GM12801 (cell line): ENCODE data around the gene CHAT.

ENCODE experiments used
- TF ChIP-seq, protein P1 (sequence below): IDR thresholded peaks from one replicate; pipeline ENCODE4 v1.5.1; 2011; ENCODE audit warnings: control low read depth; ENCODE audit not compliant: insufficient read length; ENCODE audit errors: extremely low read depth

The CHAT gene

DNA sequence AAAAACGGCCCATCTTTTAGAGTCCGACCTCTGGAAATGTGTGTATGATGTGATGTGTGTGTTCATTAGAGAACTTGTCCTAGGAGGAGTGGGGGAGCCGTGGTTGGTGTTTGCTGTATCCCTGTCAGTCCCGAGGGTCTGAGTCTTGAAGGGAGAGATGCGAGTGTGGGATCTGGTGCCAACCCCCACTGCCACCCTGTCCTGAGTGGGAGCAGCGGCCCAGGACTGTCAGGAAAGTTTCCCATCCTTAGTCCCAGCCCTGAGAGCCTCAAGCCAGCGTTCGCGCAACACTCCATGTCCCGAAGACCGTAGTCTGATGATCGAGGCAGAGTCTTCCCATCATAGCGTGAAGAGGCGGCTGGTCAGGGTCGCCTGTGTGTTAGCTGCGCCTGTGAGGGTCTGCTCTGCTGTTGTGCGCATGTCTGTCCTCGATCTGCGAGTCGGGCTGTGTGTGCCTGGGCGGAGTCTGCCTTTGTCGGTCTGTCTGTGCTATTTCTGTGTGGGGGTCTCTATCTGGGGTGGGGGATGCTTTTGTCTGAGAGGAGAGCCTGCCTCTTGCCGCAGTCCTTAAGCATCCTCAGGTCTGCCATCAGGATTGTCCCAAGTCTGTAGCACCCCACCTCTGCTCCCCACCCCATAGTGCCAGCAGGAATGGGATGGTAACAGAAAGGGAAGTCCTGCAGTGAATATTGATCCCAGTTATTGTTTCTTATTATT, 514 bp upstream of the CHAT start:
- TF ChIP-seq, protein P1, sequence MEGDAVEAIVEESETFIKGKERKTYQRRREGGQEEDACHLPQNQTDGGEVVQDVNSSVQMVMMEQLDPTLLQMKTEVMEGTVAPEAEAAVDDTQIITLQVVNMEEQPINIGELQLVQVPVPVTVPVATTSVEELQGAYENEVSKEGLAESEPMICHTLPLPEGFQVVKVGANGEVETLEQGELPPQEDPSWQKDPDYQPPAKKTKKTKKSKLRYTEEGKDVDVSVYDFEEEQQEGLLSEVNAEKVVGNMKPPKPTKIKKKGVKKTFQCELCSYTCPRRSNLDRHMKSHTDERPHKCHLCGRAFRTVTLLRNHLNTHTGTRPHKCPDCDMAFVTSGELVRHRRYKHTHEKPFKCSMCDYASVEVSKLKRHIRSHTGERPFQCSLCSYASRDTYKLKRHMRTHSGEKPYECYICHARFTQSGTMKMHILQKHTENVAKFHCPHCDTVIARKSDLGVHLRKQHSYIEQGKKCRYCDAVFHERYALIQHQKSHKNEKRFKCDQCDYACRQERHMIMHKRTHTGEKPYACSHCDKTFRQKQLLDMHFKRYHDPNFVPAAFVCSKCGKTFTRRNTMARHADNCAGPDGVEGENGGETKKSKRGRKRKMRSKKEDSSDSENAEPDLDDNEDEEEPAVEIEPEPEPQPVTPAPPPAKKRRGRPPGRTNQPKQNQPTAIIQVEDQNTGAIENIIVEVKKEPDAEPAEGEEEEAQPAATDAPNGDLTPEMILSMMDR: no peak

DNA sequence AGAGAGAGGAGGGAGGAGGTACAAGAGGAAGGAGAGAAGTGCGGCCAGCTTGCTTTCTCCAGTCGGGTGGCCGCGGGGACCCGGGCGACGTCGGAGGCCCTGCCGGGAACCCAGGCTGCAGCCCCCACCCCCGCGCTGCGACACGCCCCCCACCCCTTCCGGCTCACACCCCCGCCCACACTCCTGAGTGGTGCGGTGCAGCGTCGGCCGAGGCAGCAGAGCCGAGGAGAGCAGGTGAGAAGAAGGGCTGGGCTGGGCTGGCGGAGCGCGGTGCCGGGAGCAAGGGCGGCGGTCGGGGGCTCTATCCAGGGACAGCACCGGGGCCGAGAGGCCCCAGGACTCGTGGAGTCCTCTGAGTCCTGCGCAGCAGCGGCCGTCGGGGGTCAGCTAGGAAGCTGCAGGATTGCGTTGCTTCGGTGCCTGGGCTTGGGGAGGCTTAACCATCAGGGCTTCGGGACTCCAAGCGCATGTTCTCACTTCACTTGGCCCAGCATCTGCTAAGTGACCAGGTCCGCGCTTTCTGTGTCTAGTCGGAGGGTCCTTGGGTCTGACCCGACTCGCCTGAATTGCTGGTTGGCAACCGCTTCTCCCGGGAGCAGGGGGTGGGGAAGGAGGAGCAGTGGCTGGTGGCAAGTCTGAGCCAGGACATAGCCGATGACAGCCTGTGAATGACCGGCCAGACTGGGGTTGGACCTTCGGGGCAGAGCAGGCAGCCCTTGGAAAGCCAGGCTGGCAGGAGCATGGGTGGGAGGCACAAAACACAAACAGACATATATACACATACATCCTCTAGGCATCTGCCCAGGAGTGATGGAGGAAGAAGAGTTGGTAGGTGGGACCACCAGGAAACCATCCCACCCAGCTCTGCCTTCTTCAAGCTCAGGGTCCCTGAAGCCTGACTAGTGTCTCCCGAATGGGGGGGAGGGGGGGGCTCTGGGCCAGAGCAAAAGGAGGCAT, 683 bp downstream of the CHAT start:
- TF ChIP-seq, protein P1: no peak

DNA sequence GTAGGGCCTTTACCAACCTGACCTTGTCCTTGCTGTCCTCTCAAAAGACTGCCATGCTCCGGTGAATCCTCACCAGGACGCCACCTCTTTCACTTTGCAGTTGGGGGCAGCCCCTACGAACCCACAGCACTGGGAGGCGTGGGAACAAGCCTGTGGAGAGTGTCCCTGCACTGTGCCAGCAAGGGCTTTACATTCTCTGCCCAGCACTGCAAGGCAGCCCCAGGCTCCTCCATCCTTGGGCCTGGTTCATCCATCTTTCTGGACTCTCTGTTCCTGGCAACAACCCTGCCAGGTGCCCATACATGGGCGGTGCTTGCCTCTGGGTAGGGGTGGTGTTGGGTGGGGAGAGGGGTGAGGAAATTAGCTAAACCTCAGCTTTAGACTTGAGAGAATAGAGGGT, 1.4 kb downstream of the CHAT start:
- TF ChIP-seq, protein P1: no peak

DNA sequence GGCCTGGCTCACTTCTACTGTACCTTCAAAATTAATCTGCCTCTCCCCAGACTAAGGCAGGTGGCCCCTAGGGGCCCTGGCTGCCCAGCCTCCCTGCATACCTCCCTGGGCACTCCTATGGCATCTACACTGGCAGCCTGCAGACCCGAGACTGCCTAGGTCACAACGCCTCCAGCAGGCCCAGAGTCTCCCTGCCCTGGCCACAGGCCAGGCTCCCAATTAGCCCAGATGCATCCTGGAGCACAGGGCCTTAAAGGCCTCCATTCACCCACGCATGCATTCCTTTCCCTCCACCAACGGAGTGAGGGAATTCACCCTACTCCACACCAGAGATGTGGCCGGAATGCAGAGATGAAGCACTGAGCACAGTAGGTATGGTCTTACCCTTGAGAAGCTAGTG, 1.9 kb downstream of the CHAT start:
- TF ChIP-seq, protein P1: no peak

DNA sequence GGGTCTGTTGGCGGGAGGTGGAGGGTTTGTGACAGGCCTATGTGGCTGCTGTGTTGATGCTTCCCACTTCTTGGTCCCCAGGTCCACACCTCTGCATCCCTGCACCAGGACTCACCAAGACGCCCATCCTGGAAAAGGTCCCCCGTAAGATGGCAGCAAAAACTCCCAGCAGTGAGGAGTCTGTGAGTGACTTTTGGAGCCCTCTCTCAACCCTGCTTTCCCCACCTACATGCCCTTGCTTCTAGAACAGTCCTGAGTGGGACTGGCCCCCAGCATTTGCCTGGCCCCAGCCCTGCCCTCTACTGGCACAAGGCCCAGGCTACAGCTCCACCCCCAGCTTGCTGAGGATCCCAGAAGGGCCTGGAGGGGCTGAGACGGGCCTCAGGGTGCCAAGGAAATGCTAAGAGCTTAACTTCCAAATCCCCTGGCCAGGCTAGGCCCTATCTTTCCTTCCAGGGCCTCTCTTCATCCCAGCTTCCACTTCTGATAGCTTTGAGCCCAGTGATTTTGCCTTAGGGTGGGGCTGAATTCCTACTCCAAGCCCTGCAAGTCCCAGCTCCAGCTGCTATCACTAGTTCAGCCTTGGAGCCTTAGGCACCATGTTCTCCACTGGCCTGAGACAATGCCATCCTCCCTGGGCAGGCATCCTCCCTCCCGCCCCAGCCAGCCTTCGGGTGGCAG, 2.7 kb downstream of the CHAT start:
- TF ChIP-seq, protein P1: no peak

DNA sequence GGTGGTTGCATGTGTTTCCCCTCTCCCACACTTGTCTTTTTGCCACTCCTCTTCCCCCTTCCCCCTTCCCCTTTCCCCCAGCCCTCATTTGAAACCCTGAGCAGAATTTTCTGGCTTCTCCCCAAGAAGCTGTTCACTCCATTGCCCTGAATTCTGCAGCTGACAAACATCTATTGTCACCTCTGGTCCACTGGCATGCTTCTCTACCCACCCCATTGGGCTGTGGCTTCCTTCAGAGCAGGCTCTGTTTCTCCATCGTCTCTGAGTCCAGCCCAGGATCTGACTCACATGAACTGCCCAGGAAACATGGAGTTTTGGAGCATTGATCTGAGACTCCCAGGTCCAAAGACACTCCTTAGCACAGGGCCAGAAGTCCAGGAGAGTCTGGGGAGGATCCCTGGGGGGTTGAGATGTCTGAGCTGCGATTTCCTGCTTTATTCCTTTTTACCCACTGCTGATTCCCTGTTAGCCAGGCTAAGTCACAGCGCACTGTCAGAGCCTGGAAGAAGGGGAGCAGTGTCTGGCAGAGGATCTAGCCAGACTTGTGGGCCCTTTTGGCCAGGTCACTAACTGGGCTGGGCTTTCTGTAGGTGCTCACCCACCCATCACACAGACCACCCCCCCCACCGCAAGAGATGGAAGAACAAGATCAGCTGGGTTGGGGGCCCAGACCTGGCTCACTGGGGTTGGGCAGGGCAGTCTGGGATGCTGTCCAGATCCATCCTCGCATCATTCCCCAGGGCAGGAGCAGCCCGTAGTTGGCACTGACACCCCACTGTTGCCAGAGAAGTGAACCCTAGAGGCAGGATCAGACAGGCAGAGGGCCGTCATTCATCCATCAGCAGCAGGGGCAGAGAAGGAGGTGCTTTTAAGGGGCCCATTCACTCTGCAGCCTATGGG, 3.5 kb downstream of the CHAT start:
- TF ChIP-seq, protein P1: no peak
